GM19452 (cell line): ENCODE results near the gene RABGAP1L.

Experiments
- ATAC-seq: cut with Tn5 transposase; IDR thresholded peaks from one replicate; pipeline ENCODE4 v1.9.1; 2021; ENCODE audit not compliant: unreplicated experiment

The RABGAP1L gene

DNA sequence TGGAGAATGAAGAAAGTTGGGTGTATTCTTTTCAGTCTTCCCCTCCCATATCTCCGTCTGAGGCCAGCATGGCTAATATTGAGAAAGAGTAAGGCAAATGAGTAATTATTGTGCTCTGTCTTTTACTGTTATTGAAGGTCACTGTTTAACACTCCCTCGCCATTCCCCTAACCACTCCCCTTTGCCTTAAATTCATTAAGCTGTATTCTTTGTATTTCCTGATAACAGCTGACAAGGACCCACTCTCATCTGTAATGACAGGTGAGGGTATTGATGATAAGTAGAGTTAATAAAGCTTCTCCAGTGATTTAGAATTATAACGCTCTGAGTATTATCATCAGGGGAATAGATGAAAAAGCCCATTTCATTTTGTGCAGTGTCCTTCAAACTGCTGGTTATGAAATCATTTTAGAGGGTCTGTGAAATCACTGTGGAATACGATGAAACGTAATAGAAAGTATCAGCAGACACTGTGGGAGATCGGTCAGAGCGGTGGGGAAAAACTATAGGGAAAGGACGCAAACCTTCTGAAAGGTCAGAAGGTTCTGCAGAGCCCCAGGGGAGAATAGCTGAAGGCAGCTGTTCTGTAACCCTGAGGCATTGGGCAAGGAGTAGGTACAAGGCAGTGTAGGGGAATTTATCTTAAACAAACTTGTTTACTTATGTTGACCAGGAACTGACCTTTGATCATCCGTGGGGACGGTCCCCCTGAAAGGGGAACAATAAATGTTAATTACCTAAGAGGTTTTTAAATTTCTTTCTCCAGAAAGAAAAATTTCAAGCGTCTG lies 794.2 kb downstream of the RABGAP1L start:
- ATAC-seq: peak; percentile 55

DNA sequence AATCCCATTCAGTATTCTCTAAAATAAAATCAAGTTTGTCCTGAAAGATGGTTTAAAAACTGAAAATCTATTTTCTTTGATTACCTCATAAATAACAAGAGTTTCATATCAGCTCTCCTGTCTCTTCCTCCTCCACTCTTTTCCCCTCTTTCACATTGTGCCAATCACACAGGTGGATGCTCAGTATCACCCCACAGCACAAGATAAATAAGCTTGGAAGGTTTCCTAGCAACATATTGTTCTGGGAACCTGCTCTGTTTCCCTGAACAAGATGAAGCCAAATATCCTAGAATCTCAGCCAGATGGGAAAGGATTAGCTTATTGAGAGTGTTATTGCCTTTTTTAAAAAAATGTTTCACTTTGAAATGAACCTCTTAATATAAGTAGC lies 794.7 kb downstream of the RABGAP1L start:
- ATAC-seq: peak; percentile 20

DNA sequence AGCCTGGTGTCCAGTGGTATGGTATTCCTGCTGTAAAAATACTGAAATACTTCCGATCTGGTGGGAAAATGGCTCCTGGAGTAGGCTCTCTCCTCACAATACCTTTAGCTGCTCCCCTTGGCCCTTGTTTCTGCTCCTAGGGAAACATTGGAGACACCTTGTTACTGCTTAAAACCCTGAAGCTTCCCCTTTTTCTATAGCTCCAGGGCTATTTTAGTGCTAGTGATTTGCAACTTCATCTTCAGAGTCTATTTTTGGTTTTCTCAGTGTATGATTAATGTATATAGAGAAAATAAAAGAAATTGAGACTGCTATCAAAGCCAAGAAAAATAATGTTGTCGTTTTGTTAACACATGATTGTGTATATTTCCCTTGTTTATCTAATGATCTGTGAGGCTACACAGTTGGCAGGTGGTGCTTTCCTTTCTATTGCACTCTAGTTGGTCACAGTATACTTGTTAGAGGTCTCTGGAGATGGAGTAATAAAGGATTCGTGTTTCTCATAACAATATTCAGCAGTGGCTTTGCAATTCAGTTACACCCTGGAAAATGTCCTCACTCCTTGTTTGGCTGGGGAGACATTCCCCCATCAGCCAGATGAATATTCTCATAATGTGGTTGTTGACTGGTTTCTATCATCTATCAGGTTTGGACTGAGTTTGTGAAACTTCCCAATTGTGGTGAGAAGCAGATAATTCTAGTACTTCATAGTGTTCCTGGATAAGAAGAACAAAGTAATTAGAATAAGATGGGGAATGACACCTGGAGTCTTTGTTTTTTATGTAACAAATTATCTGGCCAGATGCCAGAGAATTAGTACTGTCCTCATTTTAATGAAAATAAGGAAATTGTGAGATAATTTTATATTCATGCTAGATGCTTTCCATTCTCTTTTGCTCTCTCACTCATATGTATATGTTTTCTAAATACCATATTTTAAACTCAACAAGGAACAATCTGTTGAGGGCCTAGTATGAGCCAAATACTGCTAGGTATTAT lies 795.6 kb downstream of the RABGAP1L start:
- ATAC-seq: no peak

DNA sequence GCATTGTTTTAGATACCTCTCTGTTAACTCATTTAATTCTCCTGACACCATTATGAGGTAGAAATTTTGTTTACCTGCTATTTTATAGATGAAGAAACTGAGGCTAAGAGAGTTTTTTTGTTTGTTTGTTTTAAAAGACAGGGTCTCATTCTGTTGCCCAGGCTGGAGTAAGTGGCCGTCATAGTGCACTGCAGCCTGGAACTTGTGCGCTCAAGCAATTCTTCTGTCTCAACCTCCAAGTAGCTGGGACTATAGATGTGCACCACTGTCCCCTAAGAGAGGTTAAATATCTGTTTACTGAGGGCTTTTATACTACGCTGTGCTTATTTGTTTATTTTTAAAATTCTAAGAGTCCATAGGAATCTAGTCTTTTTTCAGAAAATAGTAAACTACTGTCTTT lies 796.8 kb downstream of the RABGAP1L start:
- no peak for ATAC-seq

DNA sequence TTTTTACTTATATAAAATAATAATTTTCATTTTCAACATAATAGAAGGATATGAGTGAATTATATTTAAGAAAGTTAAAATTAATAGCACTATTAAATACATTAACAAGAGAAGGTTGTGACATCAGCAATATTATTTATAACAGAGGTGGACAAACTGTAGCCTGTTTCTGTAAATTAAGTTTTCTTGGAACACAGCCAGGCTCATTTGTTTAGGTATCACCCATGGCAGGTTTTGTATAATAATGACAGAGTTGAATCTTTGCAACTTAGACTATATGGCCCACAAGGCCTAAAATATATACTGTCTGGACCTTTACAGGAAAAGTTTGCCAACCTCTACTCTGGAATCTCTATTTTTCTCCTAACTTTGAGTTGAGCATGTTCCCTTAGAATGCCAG lies 797.7 kb downstream of the RABGAP1L start:
- no peak for ATAC-seq

DNA sequence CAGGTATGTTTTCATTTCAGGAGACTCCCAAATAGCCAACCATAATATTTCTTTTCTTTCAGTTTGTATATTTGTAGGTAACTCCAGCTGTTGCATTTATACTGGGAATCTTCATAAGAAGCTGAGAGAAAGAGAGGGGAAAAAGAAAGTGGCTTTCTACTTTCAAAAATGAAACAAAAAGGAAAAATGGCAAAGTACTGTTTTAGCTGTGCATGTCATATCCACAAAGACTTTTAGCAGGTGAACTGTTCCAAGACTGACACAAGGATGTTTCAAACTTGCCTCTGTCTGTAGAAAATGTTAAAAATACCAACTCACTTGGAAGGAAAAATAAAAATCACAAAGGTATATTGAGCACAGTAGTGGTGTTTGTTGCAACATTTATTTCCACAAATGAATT lies 798.5 kb downstream of the RABGAP1L start:
- no peak for ATAC-seq

DNA sequence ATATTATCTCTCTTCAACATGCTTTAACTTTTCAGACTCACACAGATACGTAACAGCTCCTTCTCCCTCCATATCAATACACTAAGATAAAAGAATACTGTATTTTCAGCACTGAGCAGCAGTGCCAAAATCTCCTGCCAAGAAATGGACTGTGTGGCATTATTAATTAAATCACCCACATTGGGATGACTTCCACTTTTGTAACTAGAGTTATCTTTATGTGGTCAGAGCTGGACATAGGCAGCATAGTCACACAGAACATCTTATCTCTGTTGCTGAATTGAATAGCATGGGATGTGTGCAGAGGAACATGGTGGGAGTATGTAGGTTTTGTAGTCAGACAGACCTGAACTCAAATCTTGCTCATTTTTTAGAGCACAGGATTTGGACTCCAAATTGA lies 799.1 kb downstream of the RABGAP1L start:
- ATAC-seq: no peak

DNA sequence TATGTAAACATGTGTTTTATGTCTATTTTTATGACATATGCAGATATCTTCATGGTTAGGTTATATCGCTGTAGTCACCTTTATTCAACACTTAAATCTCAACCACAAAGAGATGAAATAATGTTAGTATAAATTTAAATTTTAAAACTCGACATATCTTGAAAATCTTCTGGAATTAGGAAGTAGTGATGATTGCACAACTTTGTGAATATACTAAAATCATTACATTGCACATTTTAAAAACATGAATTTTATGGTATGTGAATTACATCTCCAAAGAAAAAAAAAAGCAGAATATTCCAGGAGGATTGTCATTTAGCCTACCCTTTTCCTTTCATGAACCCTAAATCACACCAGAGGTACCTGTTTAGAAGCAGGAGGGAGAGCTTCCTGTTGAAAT lies 801.0 kb downstream of the RABGAP1L start:
- no peak for ATAC-seq

DNA sequence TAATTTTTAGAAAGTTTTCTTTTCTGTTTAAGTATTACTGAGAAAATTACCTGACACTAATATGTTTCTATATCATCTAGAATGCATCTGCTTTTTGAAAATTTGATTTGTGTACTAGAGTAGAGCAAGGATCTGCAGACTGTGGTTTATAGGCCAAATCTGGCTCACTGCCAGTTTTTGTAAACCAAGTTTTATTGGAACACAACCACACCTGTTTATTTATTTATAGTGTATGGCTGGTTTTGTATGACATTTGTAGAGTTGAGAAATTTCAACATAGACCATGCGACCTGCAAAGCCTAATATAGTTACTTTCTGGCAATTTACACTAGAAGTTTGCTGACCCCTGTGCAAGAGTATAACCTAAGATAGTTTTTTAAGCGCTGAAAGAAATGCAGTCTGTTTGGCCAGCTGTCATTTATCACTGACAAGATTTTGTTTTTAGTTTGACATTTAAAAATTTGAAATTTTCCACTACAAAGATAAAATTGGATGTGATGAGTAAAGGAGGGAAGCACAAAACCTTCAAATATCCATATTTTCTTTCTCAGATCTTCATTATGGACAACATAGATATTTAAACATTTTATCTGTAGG lies 804.3 kb downstream of the RABGAP1L start:
- no peak for ATAC-seq

DNA sequence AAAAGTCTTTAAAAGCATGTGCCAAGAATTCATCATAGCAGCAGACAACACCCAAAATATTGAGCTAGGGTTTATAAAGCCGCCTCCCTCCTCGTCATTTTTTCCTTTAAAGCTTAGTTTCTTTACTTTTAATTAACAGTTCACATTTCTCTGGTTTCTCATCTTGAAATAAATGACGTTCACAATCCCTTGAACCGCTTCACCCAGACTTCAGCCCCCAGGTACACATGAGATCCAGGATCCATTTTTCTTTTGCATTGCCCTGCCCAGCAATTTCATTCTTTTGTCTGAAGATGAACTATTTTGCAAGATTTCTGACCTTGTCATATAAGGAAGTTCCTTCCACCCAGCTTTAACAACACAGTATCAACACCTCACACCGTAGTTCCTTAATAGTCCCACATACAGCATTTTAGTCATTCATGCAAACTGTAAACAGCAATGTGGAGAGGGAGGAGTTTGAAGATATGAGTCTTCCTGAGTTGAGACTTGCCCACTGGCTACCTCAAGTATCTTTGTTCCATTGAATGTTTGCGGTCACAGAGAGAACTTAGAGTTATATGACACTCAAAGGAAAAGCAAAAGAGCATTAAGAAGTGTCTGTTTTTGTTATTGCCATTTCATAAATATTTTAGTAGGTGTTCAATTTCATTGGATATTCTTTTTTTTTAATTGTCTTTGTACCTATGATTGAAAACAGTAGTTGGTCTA lies 805.1 kb downstream of the RABGAP1L start:
- ATAC-seq: no peak

DNA sequence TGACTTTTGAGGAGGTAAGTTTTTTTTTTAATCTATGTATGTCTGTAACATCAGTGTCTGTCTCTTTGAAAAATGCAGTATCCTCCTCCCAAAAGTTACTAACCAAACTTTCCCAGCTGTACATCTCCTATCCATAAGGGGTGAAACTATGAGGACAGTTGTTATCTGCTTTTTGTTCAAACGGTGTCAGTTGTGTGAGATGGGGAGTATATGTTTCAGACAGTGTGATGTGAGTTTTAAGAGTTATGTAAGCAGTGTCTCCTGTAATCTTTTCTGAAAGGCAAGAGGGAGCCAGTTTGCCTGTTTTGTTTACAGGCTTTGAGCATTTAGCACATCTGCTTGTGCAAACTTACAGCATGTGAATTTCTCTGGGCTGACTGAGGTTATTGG lies 805.6 kb downstream of the RABGAP1L start:
- no peak for ATAC-seq

DNA sequence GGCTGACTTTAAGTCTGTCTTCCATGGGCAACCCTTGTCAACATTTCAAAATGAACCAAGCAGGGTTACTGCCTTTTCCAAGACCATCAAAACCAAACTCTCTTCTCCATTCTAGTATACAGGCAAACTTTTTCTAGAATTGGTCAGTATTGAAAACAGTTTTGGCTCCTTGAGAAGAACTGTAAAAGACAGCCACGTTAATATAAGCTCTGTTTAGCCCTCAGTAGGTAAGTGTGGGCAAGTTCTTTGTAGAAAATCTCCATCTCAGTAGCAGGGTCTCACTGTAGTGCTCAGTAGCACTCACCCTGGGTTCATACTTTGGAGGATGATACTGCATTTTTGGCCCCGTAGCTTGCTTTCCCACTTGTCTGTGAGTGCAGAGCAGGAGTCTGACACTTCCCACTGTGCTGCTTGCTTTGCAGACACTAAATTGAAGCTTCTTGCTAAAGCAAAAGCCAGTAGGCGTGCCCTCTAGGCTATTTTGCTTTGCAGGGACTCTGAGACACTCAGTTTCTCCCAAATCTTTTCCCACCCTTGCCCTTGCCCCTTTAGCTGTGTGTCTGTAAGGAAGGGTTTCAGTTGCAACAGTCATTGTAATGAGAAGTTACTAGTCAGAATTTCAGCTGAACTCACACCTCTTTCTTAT lies 806.2 kb downstream of the RABGAP1L start:
- no peak for ATAC-seq

DNA sequence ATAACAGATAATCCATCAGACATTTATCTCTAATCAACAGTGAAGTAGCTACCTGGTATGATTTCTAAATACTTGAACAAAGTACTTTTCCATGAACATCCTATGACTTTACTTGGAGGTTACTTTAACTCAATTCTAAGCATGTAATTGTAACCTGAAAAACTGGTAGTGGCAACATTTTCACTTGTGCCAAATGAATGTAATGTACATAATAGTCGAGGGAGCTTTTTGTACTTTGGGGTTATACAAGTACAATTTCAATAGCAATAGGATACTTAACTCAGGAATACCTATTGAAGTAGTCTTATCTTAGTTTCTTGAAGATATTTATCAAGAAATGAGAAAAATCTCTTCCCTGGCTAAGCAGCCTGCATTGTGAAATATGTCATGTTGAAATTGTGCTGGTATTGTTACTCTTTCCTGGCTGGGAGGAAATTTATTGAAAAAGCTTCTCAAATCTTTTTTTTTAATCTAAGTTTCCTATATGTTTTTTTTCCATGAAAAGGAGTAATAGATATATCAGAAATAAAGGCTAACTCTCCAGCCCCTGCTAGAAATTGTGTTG lies 806.8 kb downstream of the RABGAP1L start:
- no peak for ATAC-seq

DNA sequence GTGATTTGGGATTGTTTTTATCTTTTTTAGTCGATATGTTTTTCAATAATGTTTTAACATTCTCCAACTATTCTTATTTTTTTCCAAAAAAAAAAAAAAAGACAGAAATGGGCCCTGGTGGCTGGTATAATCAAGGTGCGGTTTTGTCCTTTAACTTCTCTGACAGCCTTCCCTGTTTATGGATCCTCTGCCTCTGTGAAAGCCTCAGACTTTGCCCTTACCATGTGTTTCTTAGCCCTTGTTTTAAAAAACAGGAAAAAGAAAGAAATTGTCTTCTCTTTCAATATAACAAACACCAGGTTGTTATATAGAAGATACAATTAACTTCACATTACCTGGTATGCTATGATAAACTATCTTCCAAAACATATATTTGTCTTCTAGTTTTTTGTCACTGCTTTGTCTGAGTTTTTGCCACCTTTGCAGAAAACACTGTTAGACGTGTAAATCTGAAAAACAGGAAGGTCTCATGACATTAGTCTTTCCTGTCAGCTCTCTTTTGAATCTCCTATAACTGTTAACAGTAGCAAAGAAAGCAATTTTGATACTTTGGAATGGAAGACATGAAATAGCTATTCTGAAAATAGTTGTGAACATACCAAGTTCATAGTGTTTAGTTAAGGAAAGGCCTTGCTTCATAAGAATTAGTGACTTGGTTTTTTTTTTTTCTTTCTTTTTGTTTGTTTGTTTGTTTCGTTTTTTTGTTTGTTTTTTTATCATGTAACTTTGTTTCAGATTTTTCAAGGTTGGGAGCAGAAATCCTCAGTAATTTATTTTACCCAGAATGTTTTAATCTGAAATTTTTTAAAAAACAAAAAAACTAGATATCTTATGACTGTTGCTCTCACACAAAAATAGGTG lies 808.8 kb downstream of the RABGAP1L start:
- ATAC-seq: no peak

DNA sequence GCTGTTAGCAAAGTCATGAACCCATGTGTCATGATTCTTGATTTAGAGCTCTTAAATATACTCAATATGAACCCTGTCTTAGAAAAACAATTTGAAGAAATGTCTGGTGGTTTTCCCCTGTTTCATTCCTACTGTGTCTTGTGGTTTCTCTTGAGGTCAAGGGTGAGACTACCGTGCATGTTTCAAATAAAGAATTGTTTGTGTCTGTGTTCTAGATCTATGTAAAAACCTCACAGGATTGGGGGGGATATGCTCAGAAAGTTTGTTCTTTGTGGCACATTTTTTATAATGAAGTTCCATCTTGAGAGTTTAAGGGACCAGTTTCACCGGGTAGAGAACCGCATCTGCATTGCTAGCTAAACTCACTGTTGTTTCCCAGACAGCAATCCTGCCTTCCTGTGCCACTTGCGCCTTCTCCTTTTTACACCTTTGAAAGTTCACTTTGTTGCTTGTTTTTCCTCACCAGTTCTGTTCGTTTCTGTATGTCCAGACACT lies 809.5 kb downstream of the RABGAP1L start:
- ATAC-seq: peak; percentile 68

DNA sequence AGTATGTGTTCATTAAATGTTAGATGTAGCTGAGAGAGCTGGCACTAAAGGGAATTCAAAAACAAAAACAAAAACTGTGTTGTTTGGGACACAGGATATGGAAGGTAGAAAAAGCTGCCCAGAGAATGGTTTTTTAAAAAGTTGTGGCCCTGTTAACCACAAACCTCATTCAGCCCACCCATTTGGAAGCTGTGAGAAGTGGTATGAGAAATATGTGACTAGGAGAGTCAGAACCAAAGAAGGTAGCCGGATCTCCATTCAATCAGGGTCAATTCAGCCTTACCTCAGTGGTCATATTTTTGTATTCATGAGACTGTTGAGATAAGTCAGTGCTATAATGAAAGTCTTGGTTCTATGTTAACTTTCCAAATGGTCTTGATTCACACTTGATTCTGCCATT lies 810.7 kb downstream of the RABGAP1L start:
- peak; percentile 39 for ATAC-seq

DNA sequence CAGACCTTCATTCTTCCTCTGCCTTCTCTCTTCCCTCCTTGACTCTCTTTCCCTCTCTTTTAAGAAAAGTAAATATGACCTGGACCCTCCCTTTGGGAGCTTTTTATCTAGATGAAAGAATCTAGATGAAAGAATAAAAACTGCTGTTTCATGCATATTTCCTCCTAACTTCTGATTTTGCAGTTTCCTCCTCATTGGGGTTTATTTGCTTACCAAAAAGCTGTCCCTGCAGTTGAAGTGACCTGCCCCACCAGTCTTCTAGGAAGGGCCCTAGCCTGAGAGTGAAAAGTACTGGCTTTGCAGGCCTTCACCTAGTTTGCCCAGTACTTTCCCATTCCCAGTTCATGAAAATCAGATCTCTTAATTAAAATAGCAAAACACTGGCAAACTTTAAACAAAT lies 812.1 kb downstream of the RABGAP1L start:
- no peak for ATAC-seq

DNA sequence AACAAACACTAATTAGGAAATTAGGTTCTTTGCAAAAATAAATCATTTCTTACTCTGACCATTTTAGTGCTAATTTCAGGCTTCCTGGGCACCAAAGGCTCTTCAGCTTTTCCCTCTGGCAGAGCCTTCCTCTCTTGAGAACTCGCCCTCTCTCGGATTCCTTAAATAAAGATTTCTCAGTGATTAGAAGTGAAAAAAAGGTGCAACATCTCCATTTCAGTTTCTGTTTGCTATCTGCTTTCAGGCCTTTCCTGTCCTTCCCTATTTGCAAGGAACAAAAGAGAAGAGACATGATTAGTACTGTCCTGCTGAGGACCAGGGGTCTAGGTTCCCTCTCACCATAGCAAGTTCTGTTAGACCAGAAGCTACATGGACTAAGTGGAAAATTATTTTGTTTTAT lies 812.6 kb downstream of the RABGAP1L start:
- ATAC-seq: no peak

DNA sequence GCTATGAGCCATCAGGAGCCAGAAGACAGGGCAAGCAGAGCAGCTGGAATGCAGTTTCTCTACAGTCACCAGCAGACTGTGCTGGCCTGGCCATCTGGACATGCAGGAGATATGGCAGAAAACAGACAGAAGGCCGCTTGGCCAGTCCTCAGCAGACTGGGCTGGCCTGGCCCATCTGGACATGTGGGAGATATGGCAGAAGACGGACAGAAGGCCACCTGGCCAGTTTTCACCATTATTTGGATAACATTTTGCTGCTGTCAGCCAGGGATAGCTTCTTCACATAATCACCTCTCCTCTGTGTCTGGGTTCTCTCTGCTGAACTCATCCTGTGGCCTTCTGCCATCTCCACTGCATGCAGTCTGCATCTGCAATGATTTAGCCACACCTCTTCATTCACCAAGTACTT lies 815.4 kb downstream of the RABGAP1L start:
- no peak for ATAC-seq
